GM12878 (cell line): Measurements from ENCODE around the gene TMPRSS11A. TPM values are rescaled to one million over a fixed set of nuclear protein-coding genes. Genes with fewer than 3 reads are reported as not detected.

Experiments
- ATAC-seq: fragments of 200-7000 bp; cut with Tn5 transposase; 3 replicates; pipeline ENCODE4 v1.9.1; 2020; ENCODE audit warnings: mild to moderate bottlenecking, moderate library complexity
- BruUV-seq: library from RNA; stranded (reverse); fragments of 400-500 nt; replicated peaks from 2 replicates; lab custom pipeline; 2021; lab: Mats Ljungman, UMichigan
- CTCF ChIA-PET: fragments of 300-600 bp; sonication (Branson Sonifier 250); formaldehyde crosslinking; extraction: SDS; loops from one replicate; lab custom pipeline; 2021; ENCODE audit warnings: inconsistent platforms; lab: Yijun Ruan, JAX
- POLR2A ChIA-PET: fragments of 350-600 bp; formaldehyde crosslinking; extraction: SDS; loops from one replicate; lab custom pipeline; 2021; ENCODE audit warnings: inconsistent platforms; lab: Charles Lee
- RAD21 ChIA-PET: fragments of 300-600 bp; sonication (Branson Sonifier 250); formaldehyde crosslinking; loops from one replicate; lab custom pipeline; 2023; ENCODE audit warnings: antibody characterized with exemption; ENCODE audit not compliant: unreplicated experiment; lab: Charles Lee
- SMC1A ChIA-PET: fragments of 300-600 bp; sonication (Branson Sonifier 250); formaldehyde crosslinking; loops from one replicate; lab custom pipeline; 2023; ENCODE audit not compliant: unreplicated experiment, uncharacterized antibody; lab: Charles Lee
- DNase-seq: peaks from one replicate; pipeline ENCODE4 v3.0.0-alpha.2; 2011; ENCODE audit warnings: low read depth, low spot score
- FAIRE-seq: peaks from 3 replicates; lab custom pipeline; 2011; peaks lifted over from hg19 to GRCh38; lab: Jason Lieb, UNC
- H2AFZ ChIP-seq: 2 replicates; pipeline ENCODE4 v1.6.0; 2011; ENCODE audit warnings: low read depth, low read length, control low read depth; ENCODE audit not compliant: control insufficient read depth
- H3K27ac ChIP-seq: 2 replicates; pipeline ENCODE4 v1.5.1; 2011; ENCODE audit warnings: control low read depth; ENCODE audit not compliant: control insufficient read depth, insufficient read depth
- H3K27me3 ChIP-seq, 2 experiments: replicated peaks in 1 of 2; 2 replicates each; pipeline versions ENCODE4 v1.6.0 to v1.6.1; 2011; ENCODE audit warnings: low read length in 1 of 2; ENCODE audit not compliant: control insufficient read depth in 2 of 2, insufficient read depth in 2 of 2
- H3K36me3 ChIP-seq, 2 experiments: 2 replicates each; pipeline ENCODE4 v1.5.1; 2011; ENCODE audit warnings: low read length in 1 of 2; ENCODE audit not compliant: control insufficient read depth in 2 of 2, insufficient read depth in 2 of 2
- H3K4me1 ChIP-seq: 2 replicates; pipeline ENCODE4 v1.6.1; 2011; ENCODE audit warnings: mild to moderate bottlenecking, low read length, moderate library complexity, mixed read lengths; ENCODE audit not compliant: control insufficient read depth, insufficient read depth
- H3K4me2 ChIP-seq: 2 replicates; pipeline ENCODE4 v1.6.0; 2011; ENCODE audit warnings: control low read depth; ENCODE audit not compliant: control insufficient read depth, insufficient read depth
- H3K4me3 ChIP-seq: fragments of 200-600 bp; sonication (generic); 2 replicates; pipeline ENCODE4 v1.5.1; 2016
- H3K79me2 ChIP-seq: 2 replicates; pipeline ENCODE4 v1.6.0; 2011; ENCODE audit warnings: low read length; ENCODE audit not compliant: control insufficient read depth, insufficient read depth
- H3K9ac ChIP-seq: 2 replicates; pipeline ENCODE4 v1.8.0; 2011; ENCODE audit warnings: low read length, control low read depth, mixed read lengths; ENCODE audit not compliant: control insufficient read depth, insufficient read depth
- H3K9me3 ChIP-seq: replicated peaks from 3 replicates; pipeline ENCODE4 v1.5.1; 2011; ENCODE audit warnings: mild to moderate bottlenecking, low read length; ENCODE audit not compliant: control insufficient read depth, insufficient read depth
- H4K20me1 ChIP-seq: 2 replicates; pipeline ENCODE4 v1.6.0; 2011; ENCODE audit not compliant: control insufficient read depth, insufficient read depth
- BRCA1 ChIP-seq: IDR thresholded peaks from 2 replicates; pipeline ENCODE4 v1.6.1; 2011; ENCODE audit warnings: low read depth, low read length, improper control_type of control experiment
- ETV6 ChIP-seq, 2 experiments: fragments of 450-650 bp in 1 of 2; IDR thresholded peaks in 1 of 2; conservative IDR thresholded peaks in 1 of 2; 2 replicates each; pipeline ENCODE4 v1.6.1; 2014; ENCODE audit warnings: antibody characterized with exemption in 1 of 2, borderline replicate concordance in 1 of 2, low read depth in 1 of 2, mild to moderate bottlenecking in 1 of 2, moderate library complexity in 1 of 2
- EZH2 ChIP-seq: IDR thresholded peaks from 2 replicates; pipeline ENCODE4 v1.6.1; 2012; ENCODE audit warnings: low read depth, mild to moderate bottlenecking, control low read depth, inconsistent platforms, low read length, borderline replicate concordance; ENCODE audit not compliant: control insufficient read depth
- FOXK2 ChIP-seq: fragments of 450-650 bp; IDR thresholded peaks from 2 replicates; pipeline ENCODE4 v1.6.1; 2017; ENCODE audit warnings: mild to moderate bottlenecking, moderate library complexity
- FOXM1 ChIP-seq: IDR thresholded peaks from 2 replicates; pipeline ENCODE4 v1.6.1; 2012; ENCODE audit warnings: low read depth, mild to moderate bottlenecking, inconsistent platforms, low read length, moderate library complexity
- MTA3 ChIP-seq: IDR thresholded peaks from 2 replicates; pipeline ENCODE4 v1.6.1; 2012; ENCODE audit warnings: low read length, inconsistent platforms, borderline replicate concordance
- NR2C2 ChIP-seq: IDR thresholded peaks from 2 replicates; pipeline ENCODE4 v1.6.1; 2011; ENCODE audit warnings: borderline replicate concordance, low read depth; ENCODE audit not compliant: control insufficient read depth, insufficient read length
- PAX5 ChIP-seq: IDR thresholded peaks from 2 replicates; pipeline ENCODE4 v1.6.1; 2011; ENCODE audit warnings: low read depth, low read length, borderline replicate concordance
- POLR2AphosphoS2 ChIP-seq: IDR thresholded peaks from 2 replicates; pipeline ENCODE4 v1.6.1; 2011; ENCODE audit warnings: low read depth, mild to moderate bottlenecking, low read length, improper control_type of control experiment, moderate library complexity
- RFX5 ChIP-seq: IDR thresholded peaks from 2 replicates; pipeline ENCODE4 v1.6.1; 2011; ENCODE audit warnings: low read depth, low read length, improper control_type of control experiment
- SIN3A ChIP-seq: IDR thresholded peaks from 2 replicates; pipeline ENCODE4 v1.6.1; 2012; ENCODE audit warnings: low read depth, low read length, improper control_type of control experiment
- SMARCA5 ChIP-seq: fragments of 450-650 bp; IDR thresholded peaks from 2 replicates; pipeline ENCODE4 v1.6.1; 2017; ENCODE audit warnings: mild to moderate bottlenecking
- SUPT20H ChIP-seq: IDR thresholded peaks from 2 replicates; pipeline ENCODE4 v1.6.1; 2011; ENCODE audit warnings: low read depth, mild to moderate bottlenecking, low read length, moderate library complexity, borderline replicate concordance; ENCODE audit not compliant: control insufficient read depth
- TARDBP ChIP-seq: IDR thresholded peaks from 2 replicates; pipeline ENCODE4 v1.6.1; 2016; ENCODE audit warnings: borderline replicate concordance
- TBL1XR1 ChIP-seq: IDR thresholded peaks from 2 replicates; pipeline ENCODE4 v1.6.1; 2012; ENCODE audit warnings: low read depth, low read length, improper control_type of control experiment
- TCF12 ChIP-seq: IDR thresholded peaks from 2 replicates; pipeline ENCODE4 v1.6.1; 2011; ENCODE audit warnings: low read depth, mild to moderate bottlenecking, low read length
- TCF7 ChIP-seq: IDR thresholded peaks from 2 replicates; pipeline ENCODE4 v1.6.1; 2014; ENCODE audit warnings: antibody characterized with exemption, borderline replicate concordance
- YBX1 ChIP-seq: fragments of 450-650 bp; IDR thresholded peaks from 2 replicates; pipeline ENCODE4 v1.6.1; 2016; ENCODE audit warnings: antibody characterized with exemption
- ZNF622 ChIP-seq: fragments of 450-650 bp; IDR thresholded peaks from 2 replicates; pipeline ENCODE4 v1.6.1; 2017; ENCODE audit warnings: mild to moderate bottlenecking, inconsistent platforms
- WGBS: methylation state at CpG from one replicate; pipeline ENCODE4 v1.1.6; 2016; ENCODE audit warnings: low lambda C conversion rate; ENCODE audit not compliant: insufficient replicate concordance, insufficient coverage; ENCODE audit errors: missing lambda C conversion rate; 5-methylcytosine and 5-hydroxymethylcytosine counted together
- in situ Hi-C: fragments of 300-500 bp; cut with MboI; formaldehyde crosslinking; loops from 9 replicates; pipeline ENCODE4 v1.14.3; 2018; ENCODE audit warnings: mixed read lengths
- intact Hi-C: fragments of 100-400 bp; cut with micrococcal nuclease; formaldehyde crosslinking; loops from one replicate; pipeline ENCODE4 v1.14.2; 2022; ENCODE audit not compliant: unreplicated experiment
- polyA plus RNA-seq, 11 experiments: library from polyadenylated mRNA; depleted of rRNA in 4 of 11; unstranded in 6 of 11; stranded (reverse) in 5 of 11; fragments of >200 nt; fragmentation: Nextera tagmentation in 4 of 11; fragmentation: Illumina TruSeq in 1 of 11; extraction: Ambion mirVana in 4 of 11; extraction: Trizol in 1 of 11; gene quantifications; 1 replicate in 1 of 11; 2 replicates in 10 of 11; pipeline versions ENCODE4 v1.2.1 to v1.2.3, GENCODE V29; 2011 to 2016; ENCODE audit warnings: inconsistent platforms in 2 of 11, missing spikeins in 2 of 11, low read depth in 1 of 11
- total RNA-seq, 4 experiments: library from RNA; depleted of rRNA in 3 of 4; stranded (reverse); fragments of >200 nt in 3 of 4; fragmentation: Illumina TruSeq in 1 of 4; extraction: Trizol in 1 of 4; gene quantifications; 2 replicates each; pipeline versions ENCODE4 v1.2.1 to v1.2.3, GENCODE V29; 2013 to 2021
- TF ChIP-seq, protein P1 (sequence below): fragments of 450-650 bp; IDR thresholded peaks from 2 replicates; pipeline ENCODE4 v1.6.1; 2016; ENCODE audit warnings: mild to moderate bottlenecking

Gene TMPRSS11A
- total and polyA plus RNA-seq, 10 of the 15 experiments (the other 5 are each of a cell fraction or from before 2014, with no cell fraction given), result 0.02 TPM; not detected in 9

DNA sequence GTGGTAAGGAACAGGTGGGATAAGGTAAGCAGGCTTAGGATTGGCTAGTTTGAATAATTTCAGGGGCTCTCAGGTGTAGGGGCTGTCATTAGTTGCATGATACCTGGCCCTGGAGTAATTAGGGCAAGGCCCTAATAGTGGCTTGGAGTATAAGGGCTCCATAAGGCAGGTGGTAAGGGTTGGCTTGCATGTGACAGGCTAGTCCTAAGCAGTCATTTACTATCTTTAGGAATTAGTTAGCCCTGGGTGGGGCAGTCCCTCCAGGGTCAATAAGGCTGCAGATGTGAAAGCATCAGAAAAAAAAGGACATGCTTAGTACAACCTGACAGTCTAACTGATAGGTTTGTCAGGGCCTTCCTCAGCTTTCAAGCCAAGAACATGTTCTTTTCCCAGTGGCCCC, 71.6 kb downstream of the TMPRSS11A start:
- Histone ChIP-seq H4K20me1 (no peaks in the 10 kb centered on the region), H3K4me1 (no peaks in the 10 kb centered on the region)
- CTCF ChIA-PET, result interaction anchor here (0.7 kb wide), 1 partner anchor 24 kb away, joined by 4 read pairs; no protein-coding TSS in a partner anchor
- TF ChIP-seq SMARCA5 (no peak), PAX5 (no peak), ETV6 (conservative IDR thresholded peaks at IDR 0.05 in 1 of 2, IDR thresholded peaks at IDR 0.05 in 1 of 2; ENCODE audit: borderline replicate concordance in 1 of 2, low read depth in 1 of 2) (no peak), SUPT20H (no peak), FOXM1 (no peak), BRCA1 (no peak)
- TF ChIP-seq, all 136 proteins: peak for 0
- RAD21 ChIA-PET, result no interaction called here
- Histone ChIP-seq H3K4me2 (no peak overlapping the region), H3K27ac (no peak overlapping the region), H3K36me3 (no peaks in the 10 kb centered on the region), H3K27me3 (no peaks in the 10 kb centered on the region), H3K9me3 (no peaks in the 10 kb centered on the region), H3K79me2 (no peaks in the 10 kb centered on the region), H3K4me3 (no peak overlapping the region), H3K9ac (no peak overlapping the region), H2AFZ (no peak overlapping the region)
- ATAC-seq (no peak), FAIRE-seq (no peak), DNase-seq (no peak)
- intact Hi-C loops (no loop called here), in situ Hi-C loops (no loop called here)
- POLR2A ChIA-PET, result no interaction called here
- no TSS peak for BruUV-seq
- SMC1A ChIA-PET, result interaction anchor here (1.0 kb wide), 1 partner anchor 28 kb away, joined by 3 read pairs; no protein-coding TSS in a partner anchor

GRCh38 chr4:67886281-67886680, 77.0 kb downstream of the TMPRSS11A start:
- no peaks in the 10 kb centered on the region for H3K27me3 ChIP-seq
- no TSS peak for BruUV-seq
- ATAC-seq (no peak), FAIRE-seq (no peak), DNase-seq (no peak)
- POLR2A ChIA-PET, result no interaction called here
- H3K79me2 ChIP-seq, result no peaks in the 10 kb centered on the region
- RAD21 ChIA-PET, result interaction anchor here (0.6 kb wide), 1 partner anchor 336 kb away, joined by 3 read pairs; no protein-coding TSS in a partner anchor
- SMC1A ChIA-PET, result no interaction called here
- CTCF ChIA-PET, result interaction anchor here (0.6 kb wide), 1 partner anchor 66 kb away, joined by 3 read pairs; no protein-coding TSS in a partner anchor
- H4K20me1 ChIP-seq, result no peaks in the 10 kb centered on the region
- H3K36me3 ChIP-seq, result no peaks in the 10 kb centered on the region
- H3K4me2 ChIP-seq, result no peak overlapping the region
- H3K9ac ChIP-seq, result no peak overlapping the region
- H3K4me3 ChIP-seq, result no peak overlapping the region
- no peaks in the 10 kb centered on the region for H3K9me3 ChIP-seq
- no peak overlapping the region for H2AFZ ChIP-seq
- no peak overlapping the region for H3K27ac ChIP-seq
- in situ Hi-C loops (no loop called here), intact Hi-C loops (no loop called here)
- 5% methylated on average over 4 of the region's 4 CpGs for WGBS
- H3K4me1 ChIP-seq, result no peaks in the 10 kb centered on the region
- TF ChIP-seq MTA3 (no peak), YBX1 (no peak), NR2C2 (no peak), TCF12 (no peak), SIN3A (no peak), ZNF622 (no peak), TARDBP (no peak), FOXK2 (no peak), RFX5 (no peak), EZH2 (no peak), TBL1XR1 (no peak), POLR2AphosphoS2 (no peak), TCF7 (no peak)
- TF ChIP-seq, protein P1, sequence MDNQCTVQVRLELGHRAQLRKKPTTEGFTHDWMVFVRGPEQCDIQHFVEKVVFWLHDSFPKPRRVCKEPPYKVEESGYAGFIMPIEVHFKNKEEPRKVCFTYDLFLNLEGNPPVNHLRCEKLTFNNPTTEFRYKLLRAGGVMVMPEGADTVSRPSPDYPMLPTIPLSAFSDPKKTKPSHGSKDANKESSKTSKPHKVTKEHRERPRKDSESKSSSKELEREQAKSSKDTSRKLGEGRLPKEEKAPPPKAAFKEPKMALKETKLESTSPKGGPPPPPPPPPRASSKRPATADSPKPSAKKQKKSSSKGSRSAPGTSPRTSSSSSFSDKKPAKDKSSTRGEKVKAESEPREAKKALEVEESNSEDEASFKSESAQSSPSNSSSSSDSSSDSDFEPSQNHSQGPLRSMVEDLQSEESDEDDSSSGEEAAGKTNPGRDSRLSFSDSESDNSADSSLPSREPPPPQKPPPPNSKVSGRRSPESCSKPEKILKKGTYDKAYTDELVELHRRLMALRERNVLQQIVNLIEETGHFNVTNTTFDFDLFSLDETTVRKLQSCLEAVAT, result no peak
